Prostate gland (tissue), 1 donor: ENCODE results near the gene BCL2L14.

ENCODE experiments used
- POLR2A ChIP-seq: fragments of 450-650 bp; IDR thresholded peaks from one replicate; pipeline ENCODE4 v1.6.1; 2016; ENCODE audit warnings: antibody characterized with exemption, mild to moderate bottlenecking
- POLR2AphosphoS5 ChIP-seq: sonication (generic); formaldehyde crosslinking; IDR thresholded peaks from one replicate; pipeline ENCODE4 v1.6.1; 2017; ENCODE audit warnings: antibody characterized with exemption

GRCh38 chr12:12121061-12121460 is 50.3 kb downstream of the BCL2L14 start:
- no peak for TF ChIP-seq POLR2A
- TF ChIP-seq POLR2AphosphoS5: no peak
